Transverse colon (tissue), 4 donors: Measurements from ENCODE around the gene UNC13C.

ENCODE experiments used
- CTCF ChIP-seq, 5 experiments: fragments of 200-600 bp in 3 of 5; fragments of 450-650 bp in 2 of 5; sonication (generic) in 3 of 5; IDR thresholded peaks; 1 replicate in 2 of 5; 2 replicates in 3 of 5; pipeline ENCODE4 v1.5.1; 2016 to 2017; ENCODE audit warnings: antibody characterized with exemption in 5 of 5, inconsistent platforms in 3 of 5, mild to moderate bottlenecking in 2 of 5, moderate library complexity in 1 of 5
- EP300 ChIP-seq: sonication (generic); formaldehyde crosslinking; IDR thresholded peaks from one replicate; pipeline ENCODE4 v1.6.1; 2017; ENCODE audit warnings: antibody characterized with exemption, low read depth
- POLR2A ChIP-seq: fragments of 450-650 bp; IDR thresholded peaks from one replicate; pipeline ENCODE4 v1.6.1; 2016; ENCODE audit warnings: antibody characterized with exemption, mild to moderate bottlenecking, moderate library complexity
- POLR2AphosphoS5 ChIP-seq, 3 donors: sonication (generic); formaldehyde crosslinking; IDR thresholded peaks; one replicate each; pipeline ENCODE4 v1.6.1; 2016; ENCODE audit warnings: antibody characterized with exemption in 3 of 3

- TF ChIP-seq EP300 (no peak), CTCF (IDR thresholded peaks at IDR 0.05) (no peak), POLR2A (no peak), POLR2AphosphoS5 (IDR thresholded peaks at IDR 0.05) (no peak)
Measured at GRCh38 chr15:54282228-54282836, 304.1 kb downstream of the UNC13C start.
